Stimulated activated CD4-positive, alpha-beta T cell treated with anti-CD3 and anti-CD28 coated beads, Interleukin-1b, Interleukin-23, amount 100 ng/mL, for 1 hour (primary cell): ENCODE data around the gene SYNDIG1.

ENCODE experiments used
- DNase-seq, 2 donors: peaks; one replicate each; pipeline ENCODE4 v3.0.0-alpha.2; 2020; ENCODE audit warnings: low read depth in 2 of 2

SYNDIG1 gene

DNA sequence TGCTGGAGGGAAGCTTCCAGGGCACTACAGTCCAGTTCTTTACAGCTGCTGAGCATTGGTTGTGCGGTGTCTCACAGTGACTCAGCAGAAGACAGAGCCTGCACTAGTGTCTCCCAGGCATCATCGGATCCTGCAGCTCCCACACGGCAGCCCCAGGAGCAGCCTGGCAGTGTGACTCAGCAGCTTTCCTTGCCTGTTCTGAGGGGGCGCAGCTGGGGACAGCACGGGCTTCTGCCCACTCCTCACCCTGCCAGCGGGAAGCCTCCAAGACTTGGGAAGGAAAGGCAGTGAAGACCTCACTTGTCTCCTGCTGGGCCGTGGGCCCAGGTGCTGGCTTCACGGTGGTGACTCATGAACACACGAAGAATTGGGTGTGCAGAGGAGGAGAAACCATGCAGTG lies 165.4 kb downstream of the SYNDIG1 start:
- no peak for DNase-seq

DNA sequence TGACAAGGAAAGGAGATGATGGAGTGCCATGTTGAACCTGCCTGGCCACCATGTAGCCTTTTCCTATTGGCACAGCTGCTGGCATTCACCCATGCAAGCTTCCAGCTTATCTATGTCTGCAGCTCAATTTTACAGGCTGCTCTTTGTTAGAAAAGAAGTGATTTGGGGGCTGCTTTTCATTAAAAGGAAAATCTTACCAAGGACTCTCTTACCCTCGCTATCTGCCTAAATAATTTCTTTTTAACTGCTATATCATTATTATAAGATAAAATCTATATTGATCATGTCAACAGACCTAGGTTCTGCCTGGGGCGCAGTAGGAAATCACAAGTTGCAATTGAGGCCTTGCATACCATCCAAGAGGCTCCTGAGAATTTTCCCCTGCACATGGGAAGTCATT lies 167.2 kb downstream of the SYNDIG1 start:
- DNase-seq: no peak

DNA sequence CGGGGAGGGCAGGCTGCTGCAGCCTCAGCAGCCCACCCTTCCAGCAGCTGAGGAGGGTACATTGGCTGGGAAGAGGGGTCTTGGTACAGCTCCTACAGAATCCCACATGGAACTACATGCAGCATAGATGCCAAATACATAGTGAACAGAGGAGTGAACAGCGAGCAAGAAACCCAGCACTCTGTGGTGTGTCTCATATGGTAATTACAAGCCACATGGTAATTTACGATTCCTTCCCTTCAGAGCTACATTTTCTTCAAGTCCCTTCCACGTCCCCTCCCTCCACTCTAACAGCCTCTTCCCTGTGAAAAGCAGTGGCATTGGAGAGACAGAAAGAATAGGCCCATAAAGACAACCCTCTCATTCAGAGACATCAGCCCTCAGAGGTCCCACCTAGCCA lies 167.7 kb downstream of the SYNDIG1 start:
- no peak for DNase-seq

DNA sequence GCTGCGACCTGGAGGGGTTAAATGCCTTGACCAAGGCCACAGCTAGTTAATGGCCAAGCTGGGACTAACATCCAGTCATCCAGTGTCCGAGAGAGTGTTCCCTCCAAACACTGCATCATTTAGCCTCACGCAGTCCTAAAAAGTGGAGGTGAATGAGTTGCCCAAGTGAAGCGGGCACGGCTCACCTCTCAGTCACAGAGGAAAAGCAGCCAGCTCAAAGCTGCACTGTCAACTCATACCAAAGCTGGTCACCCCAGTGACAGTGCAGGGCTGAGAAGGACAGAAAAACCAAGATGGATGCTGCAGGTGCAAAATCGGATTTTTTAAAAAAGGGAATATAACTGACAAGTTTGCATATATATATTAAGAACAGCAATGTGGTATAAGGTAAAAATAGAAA lies 168.5 kb downstream of the SYNDIG1 start:
- no peak for DNase-seq

DNA sequence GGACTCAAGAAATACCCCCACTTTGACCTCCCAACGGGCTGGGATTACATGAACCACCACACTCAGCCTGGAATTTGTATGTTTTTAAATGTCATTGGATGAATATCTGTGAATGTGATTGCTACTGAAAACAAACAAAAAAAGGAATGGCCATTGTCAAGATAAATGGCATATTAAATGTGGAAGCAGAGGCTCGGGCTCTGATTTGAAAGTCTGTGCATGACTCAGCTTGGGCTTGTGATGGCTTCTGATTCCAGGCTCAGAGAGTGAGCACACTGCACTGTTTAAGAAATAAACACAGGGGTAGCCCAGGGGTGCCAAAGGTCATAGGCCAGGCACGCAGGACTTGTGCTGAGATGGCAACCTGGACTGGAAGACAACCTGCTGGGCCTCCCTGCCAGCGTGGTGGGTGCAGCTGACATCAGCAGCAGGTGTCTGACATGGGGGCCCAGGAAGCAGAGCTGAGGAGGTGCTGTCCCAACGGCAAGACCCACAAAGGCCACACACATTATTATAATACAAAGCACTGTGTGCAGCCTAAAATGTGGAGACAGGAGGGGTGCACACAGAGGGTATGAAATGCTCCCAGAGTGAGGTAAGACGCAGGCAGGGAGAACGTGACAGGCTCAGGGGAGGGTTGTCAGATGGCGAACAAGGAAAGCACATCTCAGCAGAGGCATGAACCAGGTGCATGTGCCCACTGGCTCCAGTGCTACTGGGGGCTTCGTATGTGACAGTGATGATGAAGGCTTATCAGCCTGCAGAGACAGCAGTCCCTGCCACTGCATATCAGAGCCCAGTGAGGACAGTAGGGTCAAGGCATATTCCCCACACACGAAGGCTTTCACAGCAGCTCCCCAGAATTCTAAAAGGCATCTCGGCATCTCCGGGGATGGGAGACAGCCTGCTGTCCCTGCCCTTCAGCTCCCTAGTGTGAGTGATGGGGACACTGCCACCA lies 169.4 kb downstream of the SYNDIG1 start:
- DNase-seq: no peak

DNA sequence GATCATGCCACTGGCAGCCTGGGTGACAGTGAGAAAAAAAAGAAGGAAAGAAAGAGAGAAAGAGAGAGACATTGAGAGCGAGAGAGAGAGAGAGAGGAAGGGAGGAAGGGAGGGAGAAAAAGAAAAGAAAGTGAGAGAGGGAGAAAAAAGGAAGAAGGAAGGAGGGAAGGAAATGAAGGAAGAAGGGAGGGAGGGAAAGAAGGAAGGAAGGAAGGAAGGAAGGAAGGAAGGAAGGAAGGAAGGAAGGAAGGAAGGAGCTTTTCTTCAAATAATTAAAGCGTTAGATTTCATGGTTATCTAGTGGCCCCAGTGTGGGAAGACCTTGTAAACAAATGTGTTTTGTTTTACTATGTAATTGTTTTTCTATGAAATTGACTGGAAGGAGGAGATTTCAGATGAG lies 170.8 kb downstream of the SYNDIG1 start:
- no peak for DNase-seq

DNA sequence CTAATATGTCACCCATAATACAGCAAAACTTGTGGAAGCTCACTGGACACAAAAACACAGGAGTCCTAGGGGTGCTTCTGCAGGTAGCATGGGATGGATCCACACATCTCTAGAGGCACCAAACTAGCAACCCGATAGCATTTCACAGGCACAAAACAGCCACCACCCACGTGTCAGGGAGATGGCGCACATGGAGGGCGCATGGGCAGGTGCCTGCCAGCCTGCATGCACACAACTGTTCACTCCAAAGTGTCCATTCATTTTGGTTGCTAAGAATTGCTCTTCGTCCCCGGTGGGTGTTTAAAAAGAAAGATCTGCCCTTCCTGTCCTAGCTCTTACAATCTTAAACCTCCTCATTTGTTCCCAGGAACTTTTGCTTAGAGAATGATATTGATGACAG lies 171.3 kb downstream of the SYNDIG1 start:
- no peak for DNase-seq

DNA sequence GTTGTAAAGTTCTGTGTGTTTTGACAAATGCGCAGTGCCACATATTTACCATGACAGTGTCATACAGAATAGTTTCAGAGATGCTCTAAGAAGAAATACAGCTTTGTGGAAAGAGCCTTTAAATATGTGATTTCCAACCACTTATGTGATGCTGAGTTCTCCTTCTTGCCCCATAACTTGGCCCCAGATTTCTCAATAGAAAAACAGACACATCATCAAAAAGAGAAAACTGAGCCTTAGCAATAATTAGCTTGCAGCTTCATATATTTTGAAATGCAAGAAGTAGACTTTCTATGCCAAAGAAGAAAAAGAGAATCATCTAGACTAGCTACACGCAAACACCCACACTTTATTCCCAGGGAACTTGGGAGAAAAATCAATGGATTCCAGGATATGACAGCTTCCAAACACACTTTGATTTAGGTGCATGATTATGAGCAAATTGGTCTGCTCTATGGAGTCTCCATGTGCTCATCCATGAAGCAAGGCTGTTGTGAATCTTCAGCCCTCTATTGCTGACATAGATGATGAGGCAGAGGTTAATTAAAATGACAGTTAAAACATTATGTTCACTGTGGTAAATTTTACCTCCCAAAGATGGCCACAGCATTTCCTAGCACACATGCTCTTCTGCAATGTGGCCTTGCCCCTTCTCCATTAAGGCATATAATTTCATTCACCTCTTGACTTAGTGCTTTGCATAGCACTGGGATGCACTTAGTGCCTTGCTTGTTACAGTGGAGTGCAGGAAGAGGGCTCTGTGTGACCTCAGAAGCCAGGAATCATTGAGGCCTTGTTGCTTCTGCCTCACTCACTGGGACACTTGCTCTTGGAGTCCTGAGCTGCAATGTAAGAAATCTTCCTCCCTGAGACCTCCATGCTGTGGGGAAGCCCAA lies 174.6 kb downstream of the SYNDIG1 start:
- DNase-seq: no peak

DNA sequence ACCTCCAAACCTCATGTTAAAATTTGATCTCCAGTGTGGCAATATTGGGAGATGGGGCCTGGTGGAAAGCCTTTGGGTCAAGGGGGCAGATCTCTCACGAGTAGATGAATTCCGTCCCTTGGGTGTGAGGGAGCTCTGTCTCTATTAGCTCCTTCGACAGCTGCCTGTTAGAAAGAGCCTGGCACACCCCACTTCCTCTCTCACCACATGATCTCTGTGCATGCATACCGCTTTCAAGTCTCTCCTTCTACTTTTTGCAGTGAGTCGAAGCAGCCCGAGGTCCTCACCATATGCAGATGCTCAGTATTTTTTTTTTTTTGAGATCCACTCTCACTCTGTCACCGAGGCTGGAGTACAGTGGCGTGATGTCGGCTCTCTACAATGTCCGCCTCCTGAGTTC lies 176.9 kb downstream of the SYNDIG1 start:
- no peak for DNase-seq

DNA sequence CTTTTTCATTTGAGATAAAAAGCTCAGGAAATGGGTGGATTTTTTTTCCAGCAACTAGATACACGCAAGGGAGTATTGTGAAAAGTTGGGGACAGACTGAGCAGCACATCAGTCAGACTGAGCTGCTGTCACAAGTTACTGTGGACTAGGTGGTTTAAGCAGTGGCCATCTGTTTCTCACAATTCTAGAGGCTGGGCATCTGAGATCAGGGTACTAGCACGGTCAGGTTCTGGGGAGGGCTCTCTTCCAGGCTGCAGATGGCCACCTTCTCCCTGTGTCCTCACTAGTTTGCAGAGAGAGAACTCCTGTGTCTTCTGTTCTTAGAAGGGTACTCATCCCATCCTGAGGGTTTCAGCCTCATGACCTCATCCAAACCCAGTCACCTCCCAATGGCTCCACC lies 178.3 kb downstream of the SYNDIG1 start:
- no peak for DNase-seq

DNA sequence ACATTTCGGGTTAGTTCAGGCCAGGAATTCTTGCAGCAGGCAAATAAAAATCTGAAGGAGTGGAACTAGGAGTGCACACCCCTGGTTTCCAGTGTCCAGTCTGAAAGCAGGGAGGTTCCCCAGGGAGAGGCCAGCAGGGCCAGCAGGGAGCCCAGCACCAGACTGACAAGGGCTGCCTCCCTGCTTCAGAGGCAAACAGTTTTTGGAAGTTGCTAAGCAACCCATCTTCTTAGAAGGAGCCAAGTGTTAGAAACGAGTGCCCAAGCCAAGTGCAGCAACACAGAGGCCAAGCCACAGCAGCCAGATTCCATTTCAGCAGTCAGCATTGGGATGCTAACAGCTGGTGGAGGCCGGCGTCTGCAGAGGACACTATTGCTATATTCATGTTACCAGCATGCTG lies 179.1 kb downstream of the SYNDIG1 start:
- DNase-seq: no peak

DNA sequence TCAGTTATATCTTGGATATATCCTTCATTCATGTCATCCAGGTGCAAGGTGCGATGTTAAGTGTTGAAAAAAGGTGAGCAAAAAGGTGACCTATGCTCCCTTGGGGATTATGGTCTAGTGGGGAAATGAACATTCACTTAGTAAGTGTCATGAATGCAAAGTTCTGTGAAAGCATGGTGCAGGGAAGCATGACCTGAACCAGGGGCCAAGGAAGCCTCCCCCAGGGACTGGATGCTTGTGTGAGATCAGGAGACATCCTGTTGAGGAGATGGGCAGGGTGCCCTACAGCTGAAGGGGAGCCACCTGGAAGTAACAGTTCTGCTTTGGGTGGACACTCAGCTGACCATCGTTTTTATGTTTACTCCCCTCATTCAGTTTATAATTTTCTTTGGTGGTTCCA lies 179.5 kb downstream of the SYNDIG1 start:
- DNase-seq: no peak

DNA sequence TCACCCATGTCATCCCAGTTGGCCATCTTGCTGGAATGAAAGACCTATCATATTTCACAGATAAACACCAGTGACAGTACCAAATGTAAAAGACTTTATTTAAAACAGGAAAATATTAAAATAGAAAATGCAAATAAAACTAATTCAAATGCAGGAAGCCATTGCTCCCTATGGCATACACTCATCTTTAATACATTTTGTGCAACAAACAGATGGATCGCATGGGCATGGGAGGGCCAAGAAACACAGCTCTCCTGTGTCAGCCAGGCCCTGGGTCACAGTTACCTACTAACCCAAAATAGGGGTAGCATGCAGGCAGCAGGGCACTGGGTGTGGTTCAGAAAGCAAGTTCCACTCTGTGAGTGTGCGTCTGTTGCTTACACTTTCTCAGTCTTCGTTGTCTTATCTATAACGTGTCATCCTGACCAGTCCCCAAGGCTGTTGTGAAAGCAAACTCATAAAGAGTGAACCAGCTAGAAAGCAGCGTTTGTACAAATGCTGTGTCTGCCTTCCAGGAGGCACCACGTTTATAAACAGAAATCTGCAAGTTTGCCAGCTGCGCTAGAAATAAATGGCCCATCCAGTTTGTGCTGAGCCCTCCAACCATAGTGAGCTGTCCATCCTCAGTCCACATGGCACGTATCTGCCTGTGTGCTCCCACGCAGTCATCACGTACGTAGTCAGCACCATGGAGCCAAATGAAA lies 180.5 kb downstream of the SYNDIG1 start:
- no peak for DNase-seq

DNA sequence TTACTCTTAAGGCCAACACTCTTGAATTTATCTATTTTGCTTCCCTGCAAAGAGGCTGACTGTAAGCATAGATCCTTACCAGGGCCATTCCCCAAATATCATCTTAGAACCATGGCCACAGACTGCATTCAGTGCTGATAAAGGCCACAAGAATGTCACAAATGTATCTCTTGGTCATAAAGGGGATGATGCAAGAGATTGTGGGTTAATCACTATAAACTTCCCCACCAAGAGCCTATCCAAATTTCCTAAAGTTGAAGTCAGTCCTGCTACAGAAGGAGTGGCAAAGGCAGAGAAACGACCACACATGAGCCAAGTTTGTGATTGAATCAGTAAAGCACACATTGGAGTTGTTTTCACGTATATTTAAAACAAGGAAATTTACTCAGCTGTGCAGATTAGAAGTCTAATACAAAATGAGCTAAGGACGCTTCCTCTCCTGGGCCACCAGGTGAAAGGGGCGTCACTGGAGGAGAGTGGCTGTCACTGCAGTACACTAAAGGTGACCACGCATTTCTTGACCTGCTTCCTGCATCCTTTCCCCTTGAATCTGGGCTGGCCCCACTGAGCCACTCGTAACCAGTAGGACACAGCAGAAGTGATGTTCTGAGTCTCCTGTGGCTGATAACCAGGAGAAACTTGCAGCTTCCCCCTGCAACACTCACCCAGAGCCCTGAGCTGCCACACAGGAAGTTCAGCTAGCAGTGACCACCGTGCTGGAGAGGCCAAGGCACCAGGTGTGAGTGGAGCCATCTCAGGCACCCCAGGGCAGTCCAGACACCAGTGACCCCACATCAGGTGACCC lies 181.9 kb downstream of the SYNDIG1 start:
- no peak for DNase-seq

DNA sequence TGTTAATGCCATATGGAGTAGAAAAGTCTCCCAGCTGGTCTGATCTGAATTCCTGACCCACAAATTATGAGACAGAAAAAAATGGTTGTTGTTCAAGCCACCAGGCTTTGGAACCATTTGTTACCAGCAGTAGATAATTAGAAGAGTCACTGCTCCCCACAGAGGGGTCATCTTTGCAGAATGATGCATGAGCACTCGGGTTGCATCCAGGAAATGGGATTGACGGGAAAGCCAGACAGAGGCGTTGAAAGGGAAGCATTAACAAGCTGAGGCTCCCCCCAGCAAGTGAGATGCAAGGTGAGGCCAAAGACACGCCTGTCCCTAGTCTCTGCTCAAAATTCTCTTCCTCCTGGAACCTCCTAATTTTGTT lies 182.5 kb downstream of the SYNDIG1 start:
- no peak for DNase-seq

DNA sequence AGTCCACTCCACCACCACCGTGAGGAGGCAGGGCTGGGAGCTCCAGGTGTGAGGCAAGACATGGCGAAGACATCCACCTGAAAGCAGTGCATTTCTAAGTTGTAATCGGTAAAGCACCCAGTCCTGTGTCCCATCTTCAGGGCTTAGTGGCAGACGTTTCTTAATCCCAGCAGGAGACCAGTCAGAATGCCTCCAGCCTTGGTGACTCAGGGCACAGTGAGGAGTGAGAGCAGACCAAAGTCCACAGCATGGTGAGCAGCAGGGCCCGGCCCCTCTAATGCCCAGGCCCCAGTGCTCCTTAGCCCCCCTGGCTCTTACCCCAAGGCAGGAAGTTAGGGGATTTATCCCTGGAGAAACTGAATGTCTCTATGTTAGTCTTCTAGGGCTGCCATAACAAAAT lies 183.9 kb downstream of the SYNDIG1 start:
- no peak for DNase-seq

DNA sequence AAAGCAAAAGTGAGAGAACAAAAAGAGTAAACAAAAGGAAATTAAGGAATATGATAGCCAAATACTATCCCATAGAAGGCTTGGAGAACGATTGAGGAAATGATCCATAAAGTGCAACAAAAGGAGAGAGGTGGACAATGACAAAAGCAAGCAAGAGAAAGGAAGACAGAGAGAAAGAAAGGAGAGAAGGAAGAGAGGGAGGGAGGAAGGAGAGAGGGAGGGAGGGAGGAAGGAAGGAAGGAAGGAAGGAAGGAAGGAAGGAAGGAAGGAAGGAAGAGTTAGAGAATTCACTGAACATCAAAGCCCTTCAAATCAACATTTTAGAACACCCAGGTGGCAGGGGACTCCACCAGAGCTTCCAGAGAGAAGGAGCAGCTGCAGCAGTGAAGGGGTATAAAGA lies 185.0 kb downstream of the SYNDIG1 start:
- DNase-seq: no peak

DNA sequence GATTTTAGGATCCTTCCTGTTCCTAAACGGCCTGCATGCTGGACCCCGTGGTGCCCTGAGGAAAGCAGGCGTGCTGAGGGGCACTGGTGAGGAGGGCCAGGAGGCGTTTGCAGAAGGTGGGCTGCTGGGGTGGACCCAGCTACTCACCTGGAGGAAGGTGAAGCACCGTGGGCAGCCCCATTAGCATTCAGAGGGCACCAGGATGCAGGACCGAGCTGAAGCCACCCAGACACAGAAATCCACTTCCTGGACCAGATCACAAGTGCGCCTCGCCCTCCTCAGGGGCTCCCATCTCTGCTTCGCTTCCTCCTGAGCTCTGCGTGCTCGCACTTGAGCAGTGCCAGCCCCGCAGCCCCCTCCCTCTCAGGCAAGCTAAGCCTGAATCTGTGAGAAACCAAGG lies 187.0 kb downstream of the SYNDIG1 start:
- no peak for DNase-seq

DNA sequence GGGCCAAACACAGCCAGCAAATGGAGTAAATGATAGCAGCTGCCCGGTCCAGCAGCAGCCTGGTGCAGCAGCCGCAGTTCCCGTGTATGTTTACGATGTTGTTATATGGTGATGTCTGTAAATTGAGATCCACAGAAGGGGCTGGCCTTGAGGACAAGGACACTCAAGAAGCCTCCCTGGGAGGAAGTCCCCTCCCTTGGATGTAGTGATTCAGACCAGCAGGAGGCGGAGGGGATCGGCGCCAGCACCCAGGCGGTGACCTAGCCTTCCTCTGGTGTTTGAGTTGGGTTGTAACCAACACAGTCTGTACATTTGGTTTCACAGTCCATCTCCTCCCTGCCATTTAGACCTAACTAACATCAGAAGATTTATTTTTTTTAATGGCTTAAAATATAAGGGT lies 187.8 kb downstream of the SYNDIG1 start:
- no peak for DNase-seq

DNA sequence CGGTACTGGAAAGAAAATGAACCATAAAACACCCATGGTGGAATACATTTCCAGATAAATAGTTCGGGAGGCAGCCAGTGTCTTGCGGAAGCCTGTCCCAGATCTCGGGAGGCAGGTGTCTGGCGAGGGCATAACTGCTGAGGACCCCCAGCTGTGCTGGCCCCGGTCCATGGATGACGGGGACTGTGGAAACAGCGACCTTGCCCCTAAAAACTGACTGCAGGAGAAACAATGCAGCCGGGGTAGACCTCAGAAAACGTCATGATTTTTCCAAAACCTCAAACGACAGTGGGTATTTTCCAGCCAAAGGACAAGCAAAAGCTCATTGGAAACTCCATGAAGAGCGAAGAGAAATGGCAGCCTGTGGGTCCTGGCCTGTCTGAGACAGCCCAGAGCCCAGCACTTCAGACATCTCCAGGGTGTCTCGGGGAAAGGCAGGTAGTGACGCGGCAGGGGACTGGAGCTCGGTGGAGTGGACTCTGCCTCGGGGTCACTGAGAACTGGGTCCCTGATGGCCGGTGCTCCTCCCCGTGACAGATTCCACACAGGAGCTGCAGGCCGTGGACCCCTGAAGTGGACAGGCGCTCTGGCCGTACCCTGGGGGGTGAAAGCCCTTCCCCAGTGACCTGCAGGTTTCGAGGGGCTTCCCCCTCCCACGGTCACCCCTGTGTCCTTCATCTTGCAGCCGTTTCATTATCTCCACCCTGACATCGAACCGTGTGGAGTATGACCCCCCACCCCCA lies 188.6 kb downstream of the SYNDIG1 start:
- no peak for DNase-seq
